ENCODE data around the gene ADAMTS8.

DNA sequence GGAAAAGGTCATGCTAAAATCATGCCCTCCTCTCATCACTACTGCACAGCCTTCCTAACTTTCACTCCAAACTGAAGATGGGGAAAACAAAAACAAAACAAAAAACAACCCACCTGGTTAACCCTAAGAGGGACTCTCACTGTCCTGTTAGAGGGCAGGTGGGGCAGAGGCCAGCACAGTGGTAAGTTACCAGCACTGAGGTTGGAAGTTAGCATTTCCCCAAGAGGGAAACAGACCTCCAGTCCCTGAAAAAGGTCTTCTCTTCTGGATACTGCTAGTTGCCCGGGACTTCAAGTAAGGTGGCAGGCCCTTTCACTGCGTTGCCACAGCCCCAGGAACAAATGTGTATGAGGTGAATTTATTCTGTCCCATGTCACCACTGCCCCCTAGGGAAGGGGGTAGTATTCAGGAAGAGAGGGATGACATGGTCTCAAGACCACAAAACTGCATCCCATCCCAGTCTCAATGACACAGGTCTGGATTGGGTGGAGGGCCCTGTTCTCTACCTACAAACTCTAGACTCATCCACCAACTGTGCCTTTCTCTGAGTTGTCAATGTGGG is 792 bp upstream of the ADAMTS8 start:
- TF ChIP-seq, protein P1, sequence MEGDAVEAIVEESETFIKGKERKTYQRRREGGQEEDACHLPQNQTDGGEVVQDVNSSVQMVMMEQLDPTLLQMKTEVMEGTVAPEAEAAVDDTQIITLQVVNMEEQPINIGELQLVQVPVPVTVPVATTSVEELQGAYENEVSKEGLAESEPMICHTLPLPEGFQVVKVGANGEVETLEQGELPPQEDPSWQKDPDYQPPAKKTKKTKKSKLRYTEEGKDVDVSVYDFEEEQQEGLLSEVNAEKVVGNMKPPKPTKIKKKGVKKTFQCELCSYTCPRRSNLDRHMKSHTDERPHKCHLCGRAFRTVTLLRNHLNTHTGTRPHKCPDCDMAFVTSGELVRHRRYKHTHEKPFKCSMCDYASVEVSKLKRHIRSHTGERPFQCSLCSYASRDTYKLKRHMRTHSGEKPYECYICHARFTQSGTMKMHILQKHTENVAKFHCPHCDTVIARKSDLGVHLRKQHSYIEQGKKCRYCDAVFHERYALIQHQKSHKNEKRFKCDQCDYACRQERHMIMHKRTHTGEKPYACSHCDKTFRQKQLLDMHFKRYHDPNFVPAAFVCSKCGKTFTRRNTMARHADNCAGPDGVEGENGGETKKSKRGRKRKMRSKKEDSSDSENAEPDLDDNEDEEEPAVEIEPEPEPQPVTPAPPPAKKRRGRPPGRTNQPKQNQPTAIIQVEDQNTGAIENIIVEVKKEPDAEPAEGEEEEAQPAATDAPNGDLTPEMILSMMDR (IDR thresholded peaks at IDR 0.05): no peak; the same call in 1 of the 2 replicates
- TF ChIP-seq, protein P2, sequence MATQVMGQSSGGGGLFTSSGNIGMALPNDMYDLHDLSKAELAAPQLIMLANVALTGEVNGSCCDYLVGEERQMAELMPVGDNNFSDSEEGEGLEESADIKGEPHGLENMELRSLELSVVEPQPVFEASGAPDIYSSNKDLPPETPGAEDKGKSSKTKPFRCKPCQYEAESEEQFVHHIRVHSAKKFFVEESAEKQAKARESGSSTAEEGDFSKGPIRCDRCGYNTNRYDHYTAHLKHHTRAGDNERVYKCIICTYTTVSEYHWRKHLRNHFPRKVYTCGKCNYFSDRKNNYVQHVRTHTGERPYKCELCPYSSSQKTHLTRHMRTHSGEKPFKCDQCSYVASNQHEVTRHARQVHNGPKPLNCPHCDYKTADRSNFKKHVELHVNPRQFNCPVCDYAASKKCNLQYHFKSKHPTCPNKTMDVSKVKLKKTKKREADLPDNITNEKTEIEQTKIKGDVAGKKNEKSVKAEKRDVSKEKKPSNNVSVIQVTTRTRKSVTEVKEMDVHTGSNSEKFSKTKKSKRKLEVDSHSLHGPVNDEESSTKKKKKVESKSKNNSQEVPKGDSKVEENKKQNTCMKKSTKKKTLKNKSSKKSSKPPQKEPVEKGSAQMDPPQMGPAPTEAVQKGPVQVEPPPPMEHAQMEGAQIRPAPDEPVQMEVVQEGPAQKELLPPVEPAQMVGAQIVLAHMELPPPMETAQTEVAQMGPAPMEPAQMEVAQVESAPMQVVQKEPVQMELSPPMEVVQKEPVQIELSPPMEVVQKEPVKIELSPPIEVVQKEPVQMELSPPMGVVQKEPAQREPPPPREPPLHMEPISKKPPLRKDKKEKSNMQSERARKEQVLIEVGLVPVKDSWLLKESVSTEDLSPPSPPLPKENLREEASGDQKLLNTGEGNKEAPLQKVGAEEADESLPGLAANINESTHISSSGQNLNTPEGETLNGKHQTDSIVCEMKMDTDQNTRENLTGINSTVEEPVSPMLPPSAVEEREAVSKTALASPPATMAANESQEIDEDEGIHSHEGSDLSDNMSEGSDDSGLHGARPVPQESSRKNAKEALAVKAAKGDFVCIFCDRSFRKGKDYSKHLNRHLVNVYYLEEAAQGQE (IDR thresholded peaks at IDR 0.05; ENCODE audit: insufficient read depth in 1 of 2, low read depth in 2 of 2, low read length in 1 of 2): no peak
- TF ChIP-seq SIN3A (IDR thresholded peaks at IDR 0.05; ENCODE audit: borderline replicate concordance, insufficient read depth, low read depth, low read length): no peak
